GM18873 (cell line): ENCODE measurements around the gene G2E3.

Source experiments
- ATAC-seq: cut with Tn5 transposase; IDR thresholded peaks from one replicate; pipeline ENCODE4 v1.9.1; 2021; ENCODE audit warnings: mild to moderate bottlenecking, moderate library complexity, moderate number of reproducible peaks; ENCODE audit not compliant: unreplicated experiment, low FRiP score

G2E3 gene

DNA sequence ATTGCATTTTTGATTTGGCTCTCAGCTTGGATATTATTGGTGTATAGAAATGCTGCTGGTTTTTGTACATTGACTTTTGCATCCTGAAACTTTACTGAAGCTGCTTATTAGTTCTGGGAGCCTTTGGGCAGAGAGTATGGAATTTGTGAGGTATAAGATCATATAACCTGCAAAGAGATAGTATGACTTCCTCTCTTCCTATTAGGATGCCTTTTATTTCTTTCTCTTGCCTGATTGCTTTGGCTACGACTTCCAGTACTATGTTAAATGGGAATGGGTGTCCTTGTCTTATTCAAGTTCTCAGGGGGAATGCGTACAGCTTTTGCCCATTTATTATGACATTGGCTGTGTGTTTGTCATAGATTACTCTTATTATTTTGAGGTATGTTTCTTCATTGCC is 86.6 kb downstream of the G2E3 start:
- ATAC-seq = no peak

DNA sequence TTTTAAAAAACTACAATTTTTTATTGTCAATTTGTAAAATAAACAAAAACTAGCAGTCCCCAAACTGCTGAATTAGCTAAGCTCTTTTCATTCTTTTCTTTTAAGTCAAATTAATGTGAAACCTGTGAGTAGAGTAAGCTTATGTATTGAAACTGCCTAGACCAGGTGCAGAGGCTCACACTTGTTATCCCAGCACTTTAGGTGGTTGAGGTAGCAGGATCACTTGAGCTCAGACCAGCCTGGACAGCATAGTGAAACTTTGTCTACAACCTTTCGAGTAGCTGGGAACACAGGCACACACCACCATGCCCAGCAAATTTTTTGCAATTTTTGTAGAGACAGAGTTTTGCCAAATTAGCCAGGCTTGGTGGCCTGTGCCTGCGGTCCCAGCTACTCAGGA is 89.5 kb downstream of the G2E3 start:
- ATAC-seq = no peak

DNA sequence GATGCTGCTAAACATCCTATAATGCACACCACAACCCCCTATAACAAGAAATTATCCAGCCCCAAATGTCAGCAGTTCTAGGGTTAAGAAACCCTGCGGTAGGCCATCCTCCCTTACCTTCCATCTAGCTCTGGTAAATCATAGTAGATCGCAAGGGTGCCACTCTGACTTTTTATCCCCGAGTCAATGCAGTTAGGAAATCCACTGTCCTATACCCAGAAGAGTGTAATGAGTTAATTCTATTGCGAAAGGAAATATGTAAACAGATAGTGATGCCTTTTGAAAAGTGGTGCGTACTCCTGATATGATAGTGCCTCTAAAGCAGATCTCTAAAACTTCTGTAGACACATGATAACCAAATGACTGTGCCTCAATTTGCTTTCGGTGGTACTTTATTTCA is 93.0 kb downstream of the G2E3 start:
- no peak for ATAC-seq

DNA sequence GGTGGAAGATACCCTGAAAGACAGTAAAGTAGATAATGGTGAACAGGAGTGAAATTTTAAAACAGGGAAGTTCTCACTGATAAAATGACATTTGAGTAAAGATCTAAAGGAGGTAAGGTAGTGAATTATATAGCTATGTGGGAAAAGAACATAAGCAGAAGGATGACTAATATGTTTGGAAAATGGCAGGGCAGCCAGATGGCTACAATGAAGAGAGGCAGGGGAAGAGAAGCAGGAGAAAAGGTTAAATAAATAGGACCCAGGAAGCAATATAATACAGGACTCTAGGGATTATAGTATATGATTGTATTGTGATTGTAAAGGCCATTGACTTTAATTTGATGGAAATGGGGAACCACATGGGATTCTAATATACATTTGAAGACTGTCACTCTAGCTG is 96.2 kb downstream of the G2E3 start:
- no peak for ATAC-seq

DNA sequence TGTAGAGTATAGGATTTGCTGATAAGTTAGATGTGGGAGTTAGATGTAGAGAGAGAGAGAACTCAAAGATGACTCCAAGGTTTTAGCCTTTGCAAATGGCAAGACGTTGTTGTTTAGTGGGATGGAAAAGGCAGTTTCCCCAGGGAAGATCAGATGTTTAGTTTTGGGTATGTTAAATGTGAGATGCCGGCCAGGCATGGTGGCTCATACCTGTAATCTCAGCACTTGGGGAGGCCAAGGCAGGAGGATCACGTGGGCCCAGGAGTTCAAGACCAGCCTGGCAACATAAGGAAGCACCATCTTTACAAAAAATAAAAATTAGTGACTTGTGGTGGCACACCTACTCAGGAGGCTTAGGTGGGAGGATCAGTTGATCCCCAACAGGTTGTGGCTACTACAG is 96.7 kb downstream of the G2E3 start:
- no peak for ATAC-seq

DNA sequence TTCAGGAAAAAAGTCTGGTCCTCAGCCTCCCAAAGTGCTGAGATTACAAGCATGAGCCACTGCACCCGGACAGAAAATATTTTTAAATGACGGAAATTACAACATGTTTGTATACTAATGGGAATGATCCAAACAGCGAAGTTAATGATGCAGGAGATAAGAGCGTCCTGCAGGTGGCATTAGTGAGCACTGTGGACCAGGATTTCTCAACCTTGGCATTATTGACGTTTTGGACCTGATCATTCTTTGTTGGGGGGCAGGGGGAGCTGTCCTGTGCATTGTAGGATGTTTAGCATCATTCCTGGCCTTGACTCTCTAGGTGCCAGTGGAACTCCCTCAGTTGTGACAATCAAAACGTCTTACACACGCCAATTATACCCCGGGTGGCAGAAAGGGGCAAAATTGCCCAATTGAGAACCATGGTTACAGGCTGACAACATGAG is 97.3 kb downstream of the G2E3 start:
- no peak for ATAC-seq

DNA sequence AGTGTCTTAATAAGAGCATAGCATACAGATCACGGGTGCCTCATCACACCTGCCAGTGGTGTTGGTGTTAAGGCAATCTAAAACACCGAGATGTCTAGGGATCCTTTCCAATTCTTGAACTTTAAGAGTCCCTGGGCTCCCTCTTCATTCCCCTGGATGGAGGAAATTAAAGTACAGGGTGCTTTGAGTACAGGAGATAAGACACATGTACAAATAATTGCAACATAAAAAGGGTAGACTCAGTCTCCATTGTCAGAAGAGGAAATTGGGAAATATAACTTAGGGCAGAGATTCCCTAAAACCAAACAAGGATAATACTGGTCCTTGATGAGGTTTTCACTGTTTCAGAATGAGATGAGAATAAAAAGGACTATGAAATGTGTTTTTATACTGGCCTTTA is 98.1 kb downstream of the G2E3 start:
- ATAC-seq = no peak

DNA sequence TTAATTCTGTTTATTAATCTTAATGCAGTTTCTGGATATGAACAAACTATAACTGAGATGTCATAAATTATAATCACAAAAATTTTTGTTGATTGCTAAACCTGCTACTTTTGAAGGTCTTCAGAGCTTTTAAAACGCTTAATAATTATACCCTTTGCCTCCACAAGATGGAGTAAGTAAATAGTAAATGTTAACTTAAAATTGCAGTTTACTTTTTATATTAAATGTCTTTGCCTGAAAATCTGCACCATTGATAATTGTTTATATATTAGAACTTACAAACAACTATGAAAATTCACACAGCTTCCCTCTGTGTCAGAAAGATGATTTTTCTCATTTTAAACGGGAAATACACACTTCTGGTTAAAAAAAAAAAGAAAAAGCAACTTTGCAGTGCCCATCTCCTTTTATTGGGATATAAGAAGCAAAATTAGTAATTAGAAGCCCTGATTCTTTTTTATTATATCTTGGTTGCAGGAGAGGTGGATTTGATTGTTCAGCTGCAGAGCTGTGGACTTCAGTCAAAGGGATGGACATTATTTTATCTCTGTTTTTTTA is 98.7 kb downstream of the G2E3 start:
- ATAC-seq = no peak

DNA sequence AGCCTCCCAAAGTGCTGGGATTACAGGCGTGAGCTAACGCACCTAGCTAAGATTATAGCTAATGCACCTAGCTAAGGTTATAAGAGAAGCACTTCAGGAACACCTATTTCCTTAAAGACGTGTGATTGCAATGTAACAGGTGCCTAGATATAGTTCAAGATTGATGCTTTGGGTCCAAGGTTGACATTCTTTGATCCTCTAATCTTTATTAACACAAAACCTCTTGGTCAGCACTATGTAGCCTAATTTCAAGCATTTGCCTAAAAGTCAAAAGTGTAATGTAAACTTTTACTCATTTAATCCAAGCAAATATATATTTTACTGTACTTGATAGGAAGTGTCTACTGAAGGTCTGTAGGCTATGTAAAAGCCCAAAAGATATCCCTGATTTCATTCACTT is 99.7 kb downstream of the G2E3 start:
- ATAC-seq = no peak

DNA sequence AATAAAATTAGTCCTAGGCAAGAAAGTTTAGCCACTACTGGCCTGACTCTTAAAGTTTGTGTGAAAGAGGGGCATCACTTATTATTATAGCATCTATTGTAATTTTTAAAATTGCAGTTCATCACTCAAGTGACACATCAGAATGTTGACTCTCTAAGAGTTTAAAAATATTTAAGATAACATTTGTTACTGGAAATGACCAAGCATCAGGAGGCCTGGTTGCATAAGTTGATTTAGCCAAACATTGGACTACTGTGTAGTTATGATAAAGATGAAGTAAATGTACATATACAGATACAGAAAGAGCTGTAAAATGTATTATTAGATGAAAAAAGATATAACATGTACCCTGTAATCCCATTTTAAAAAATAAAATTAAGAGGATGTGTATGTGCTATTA is 110.6 kb downstream of the G2E3 start:
- no peak for ATAC-seq
